ENCODE measurements around the gene FBXO7.
A peak's percentile ranks its signal among the peaks of the same experiment; 100 is the strongest.
"Not testable (repeated sequence)": the region's sequence is repeated elsewhere in the genome, so short reads cannot be mapped to it uniquely, and the experiment has no call there.

The FBXO7 gene

DNA sequence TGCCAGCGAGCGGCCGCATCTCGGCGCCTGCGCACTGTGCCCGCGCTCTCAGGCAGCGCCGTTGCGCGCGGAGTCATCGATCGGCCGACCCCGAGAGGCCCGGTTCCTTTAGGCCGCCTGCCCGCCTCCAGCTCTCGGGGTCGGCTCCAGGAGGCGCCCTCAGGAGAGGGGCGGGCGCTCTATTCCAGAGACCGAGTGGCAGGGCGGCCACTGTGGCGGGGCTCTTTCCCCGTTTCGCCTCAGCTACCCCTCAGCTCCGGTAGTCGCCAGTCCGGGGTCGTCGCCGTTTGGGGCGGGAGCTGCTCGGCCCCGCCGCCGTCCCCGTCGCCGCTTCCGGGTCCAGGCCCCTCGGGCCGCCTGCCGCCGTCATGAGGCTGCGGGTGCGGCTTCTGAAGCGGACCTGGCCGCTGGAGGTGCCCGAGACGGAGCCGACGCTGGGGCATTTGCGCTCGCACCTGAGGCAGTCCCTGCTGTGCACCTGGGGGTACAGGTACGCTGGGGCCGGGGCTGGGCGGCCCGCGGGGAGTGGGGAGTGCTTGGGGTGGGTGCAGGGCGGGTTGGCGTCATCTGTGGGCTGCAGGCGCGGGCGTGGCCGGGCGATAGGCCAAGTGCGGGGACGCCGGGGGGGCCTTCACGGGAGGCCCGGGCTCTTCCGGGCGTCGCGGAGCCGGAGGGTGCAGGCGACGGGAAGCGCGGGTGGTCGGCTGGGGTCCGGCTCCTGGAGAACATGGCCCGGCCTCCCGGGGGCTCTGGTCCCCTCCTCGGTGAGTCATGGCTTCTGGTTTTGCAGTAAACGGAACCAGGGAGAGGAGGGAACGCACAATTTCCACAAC lies at the start of gene FBXO7:
TSS of gene FBXO7 (plus strand) at position 177 of the 833 bp plus-strand sequence. CDS start at position 369, 192 bp downstream.
- peak; percentile 87 to 92 for DNase-seq

DNA sequence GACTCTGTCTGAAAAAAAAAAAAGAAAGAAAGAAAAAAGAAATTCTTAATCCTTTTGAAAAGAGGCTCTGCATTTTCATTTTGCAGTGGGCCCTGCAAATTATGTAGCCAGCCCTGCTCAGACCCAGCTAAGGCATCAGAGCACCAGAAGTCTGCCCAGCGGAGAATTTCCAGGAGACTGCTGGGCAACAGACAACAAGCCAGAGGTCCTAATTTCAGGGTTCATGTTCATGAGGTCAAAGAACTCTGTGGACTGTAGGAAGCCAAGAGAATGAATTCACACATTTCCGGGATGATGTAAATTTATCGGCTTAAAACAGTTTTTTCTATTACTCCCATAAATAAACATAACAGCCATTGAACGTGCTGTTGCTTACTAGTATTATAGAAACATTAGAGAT lies 47.7 kb upstream of the FBXO7 start:
- no peak for DNase-seq

DNA sequence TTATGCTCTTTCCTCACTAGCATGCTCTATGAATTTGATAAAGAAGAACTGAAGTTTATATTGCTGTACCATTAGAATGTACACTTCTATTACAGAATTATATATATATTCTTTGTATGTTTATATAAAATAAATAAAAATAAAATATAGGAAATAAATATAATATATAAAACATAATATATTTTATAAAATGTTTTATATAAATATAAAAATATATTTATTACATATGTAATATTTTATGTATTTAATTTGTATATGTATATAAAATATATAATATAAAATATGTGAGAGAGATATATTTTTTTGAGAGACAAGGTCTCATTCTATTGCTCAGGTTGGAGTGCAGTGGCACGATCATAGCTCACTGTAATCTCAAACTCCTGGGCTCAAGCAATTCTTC lies 44.3 kb upstream of the FBXO7 start:
- no peak for DNase-seq

GRCh38 chr22:32444068-32444467 lies 30.5 kb upstream of the FBXO7 start:
- peak in 1 of 2 experiments; percentile 17 for DNase-seq

DNA sequence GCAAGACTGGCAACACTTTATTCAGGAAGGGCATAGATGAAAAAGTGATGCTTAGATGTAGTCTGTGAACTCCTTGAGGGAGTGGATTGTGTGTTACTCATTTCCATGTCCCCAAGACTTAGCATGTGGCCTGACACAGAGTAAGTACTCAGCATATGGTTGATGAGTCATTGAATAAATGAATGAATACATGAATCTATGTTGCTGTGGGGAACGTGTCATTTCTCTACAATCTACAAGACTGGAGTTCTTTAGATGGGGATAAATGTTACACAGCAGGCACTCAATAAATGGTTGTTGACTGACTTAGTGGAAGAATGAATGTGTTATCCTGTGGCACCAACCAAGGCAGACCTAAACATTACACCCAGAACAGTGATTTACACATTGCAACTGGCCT lies 28.3 kb upstream of the FBXO7 start:
- no peak for DNase-seq

GRCh38 chr22:32448980-32449379 lies 25.6 kb upstream of the FBXO7 start:
- no peak for DNase-seq

DNA sequence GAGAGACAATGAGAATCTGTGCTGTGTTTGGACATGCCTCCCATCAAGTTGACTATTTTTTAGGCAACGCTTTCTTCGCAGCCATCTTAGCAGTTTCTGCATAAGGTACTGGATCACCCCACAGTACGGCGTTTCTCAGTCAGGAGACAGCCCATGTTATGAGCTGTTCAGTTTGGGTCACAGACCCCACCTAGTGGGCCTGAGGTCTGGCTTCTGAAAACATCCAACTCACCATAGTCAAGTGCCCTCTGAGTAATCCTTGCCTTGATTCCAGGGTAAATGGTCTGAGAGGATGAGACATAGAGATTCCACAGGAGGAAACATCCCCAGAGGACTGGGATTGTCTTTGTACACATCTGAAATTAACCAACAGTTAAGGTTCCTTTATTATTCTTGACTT lies 17.6 kb upstream of the FBXO7 start:
- no peak for DNase-seq

DNA sequence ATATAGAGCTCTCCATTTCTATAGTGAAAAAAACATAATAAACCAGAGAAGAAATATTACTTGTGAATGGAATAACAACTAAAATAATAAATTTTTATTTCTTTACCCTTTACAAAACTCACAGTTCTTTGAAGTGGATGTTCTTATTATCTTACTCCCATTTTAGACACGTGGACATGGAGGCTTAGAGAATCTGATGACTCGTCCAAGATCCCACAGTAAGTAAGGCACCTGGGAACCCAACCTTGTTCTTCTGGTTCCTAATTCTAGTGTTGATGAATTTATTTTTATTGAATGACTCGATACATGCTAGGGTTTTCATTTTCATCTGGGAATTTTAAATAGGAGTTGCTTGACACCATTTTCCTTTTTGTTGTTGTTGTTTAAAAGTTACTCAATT lies 12.2 kb upstream of the FBXO7 start:
- DNase-seq = no peak

DNA sequence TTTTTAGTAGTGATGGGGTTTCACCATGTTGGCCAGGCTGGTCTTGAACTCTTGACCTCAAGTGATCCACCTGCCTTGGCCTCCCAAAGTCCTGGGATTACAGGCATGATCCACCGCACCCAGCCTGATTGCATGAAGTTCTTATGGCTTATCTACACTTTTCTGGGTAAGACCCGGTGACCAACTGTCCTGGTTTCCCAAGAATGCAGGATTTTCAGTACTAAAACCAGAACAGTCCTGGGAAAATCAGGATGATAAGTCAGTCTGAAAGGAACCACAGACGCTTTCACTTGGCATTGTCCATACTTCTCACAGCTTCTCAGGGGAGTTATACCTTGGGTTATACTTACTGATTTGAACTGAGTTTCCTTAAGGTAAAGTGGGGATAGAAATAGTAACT lies 8.9 kb upstream of the FBXO7 start:
- no peak for DNase-seq

- no peak for DNase-seq
Observed at GRCh38 chr22:32466496-32466895, 8.1 kb upstream of the FBXO7 start.

DNA sequence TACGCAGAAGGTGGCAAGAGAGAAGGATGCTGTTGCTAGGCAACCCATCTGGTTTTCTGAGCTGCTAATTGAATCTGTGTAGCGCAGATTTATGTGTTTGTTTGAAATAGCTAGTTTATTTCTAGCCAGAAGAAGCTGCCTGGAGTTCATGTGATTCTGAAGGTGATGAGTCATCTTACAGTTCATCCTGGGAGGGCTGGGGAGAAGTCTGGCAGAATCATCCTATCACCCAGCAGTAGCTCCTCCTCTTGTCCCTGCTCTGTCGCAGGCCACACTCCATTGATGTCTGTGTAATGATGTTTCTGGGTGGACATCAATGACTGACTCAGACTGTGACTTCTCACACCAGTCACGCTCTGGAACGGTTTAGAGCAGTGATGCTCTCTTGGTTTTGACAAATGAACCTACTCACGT lies 4.8 kb upstream of the FBXO7 start:
- DNase-seq = no peak

- peak; percentile 57 to 61 for DNase-seq
Observed at GRCh38 chr22:32473388-32473952, 1.1 kb upstream of the FBXO7 start.

DNA sequence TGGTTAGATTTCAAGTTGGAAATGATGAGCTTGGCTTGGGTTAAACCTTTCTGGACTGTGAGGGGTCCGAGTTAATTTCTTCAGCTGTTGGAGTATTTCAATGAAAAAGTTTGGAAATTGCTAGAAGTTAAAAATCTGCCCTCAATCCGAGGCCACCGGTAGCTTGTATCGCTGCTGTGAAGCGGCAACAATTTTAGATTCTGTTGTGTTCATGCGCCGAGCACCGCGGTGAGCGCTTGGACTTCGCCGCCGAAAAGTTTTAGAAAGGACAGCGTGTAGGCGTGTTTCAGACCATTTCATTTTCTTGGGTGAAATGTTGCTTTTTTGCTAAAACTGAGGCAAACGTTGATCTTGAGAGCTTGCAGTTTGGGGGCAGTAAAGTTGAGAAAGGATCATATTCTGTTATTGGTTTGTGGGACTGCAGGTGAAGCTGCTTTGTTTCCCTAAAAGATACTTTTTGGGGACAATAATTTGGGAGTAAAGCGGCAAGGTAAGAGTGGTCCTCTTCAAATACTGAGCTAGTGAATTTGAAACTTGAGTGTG lies 928 bp downstream of the FBXO7 start:
- DNase-seq = peak in 1 of 2 experiments; percentile 52

DNA sequence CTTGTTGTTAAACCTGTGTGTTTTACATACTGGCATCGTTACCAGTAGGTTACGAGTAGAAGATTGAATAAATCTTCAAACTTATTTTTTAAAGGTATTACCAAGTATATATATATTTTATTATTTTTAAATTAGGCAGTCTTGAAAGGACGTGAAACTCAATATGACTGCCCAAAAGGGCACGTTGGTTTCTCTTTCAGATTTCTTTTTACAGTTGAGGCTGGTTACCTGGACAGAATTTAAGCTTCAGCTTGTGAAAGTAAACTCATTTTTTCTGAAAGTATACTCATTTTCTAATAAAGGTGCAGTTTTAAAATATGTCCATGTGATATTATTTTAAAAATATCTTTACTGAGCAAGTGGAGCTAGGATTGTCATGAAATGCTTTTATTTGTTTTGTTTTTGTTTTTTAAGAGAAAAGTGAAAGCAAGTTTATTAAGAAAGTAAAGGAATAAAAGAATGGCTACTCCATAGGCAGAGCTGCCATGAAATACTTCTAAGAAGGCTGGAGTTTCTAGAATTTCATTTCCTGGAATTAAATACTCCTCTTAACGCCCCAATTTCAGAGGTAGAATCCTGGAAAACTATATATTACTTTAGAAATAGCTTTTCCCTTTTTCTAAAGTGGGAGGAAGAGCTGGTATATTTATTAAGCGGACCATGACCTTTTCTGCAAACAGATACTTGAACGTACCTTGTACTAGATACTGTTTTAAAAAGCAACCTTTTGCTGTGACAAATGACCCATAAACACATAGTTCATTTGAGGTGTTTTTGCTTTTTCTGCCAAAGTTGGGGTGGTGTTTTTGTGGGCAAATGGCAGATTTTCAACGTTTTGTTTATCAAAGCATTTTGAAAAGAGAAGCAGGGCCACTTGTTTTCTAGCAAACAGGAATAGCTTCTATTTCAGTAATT lies 1.9 kb downstream of the FBXO7 start:
- DNase-seq = no peak

GRCh38 chr22:32477596-32477995 lies 3.0 kb downstream of the FBXO7 start:
- no peak for DNase-seq

- DNase-seq = not testable (repeated sequence)
Observed at GRCh38 chr22:32478552-32478951, 3.9 kb downstream of the FBXO7 start.

- no peak for DNase-seq
Observed at GRCh38 chr22:32478994-32479393, 4.4 kb downstream of the FBXO7 start.

GRCh38 chr22:32480238-32480637 lies 5.6 kb downstream of the FBXO7 start:
- peak; percentile 28 to 41 for DNase-seq

GRCh38 chr22:32482708-32483107 lies 8.1 kb downstream of the FBXO7 start:
- peak; percentile 31 to 35 for DNase-seq

DNA sequence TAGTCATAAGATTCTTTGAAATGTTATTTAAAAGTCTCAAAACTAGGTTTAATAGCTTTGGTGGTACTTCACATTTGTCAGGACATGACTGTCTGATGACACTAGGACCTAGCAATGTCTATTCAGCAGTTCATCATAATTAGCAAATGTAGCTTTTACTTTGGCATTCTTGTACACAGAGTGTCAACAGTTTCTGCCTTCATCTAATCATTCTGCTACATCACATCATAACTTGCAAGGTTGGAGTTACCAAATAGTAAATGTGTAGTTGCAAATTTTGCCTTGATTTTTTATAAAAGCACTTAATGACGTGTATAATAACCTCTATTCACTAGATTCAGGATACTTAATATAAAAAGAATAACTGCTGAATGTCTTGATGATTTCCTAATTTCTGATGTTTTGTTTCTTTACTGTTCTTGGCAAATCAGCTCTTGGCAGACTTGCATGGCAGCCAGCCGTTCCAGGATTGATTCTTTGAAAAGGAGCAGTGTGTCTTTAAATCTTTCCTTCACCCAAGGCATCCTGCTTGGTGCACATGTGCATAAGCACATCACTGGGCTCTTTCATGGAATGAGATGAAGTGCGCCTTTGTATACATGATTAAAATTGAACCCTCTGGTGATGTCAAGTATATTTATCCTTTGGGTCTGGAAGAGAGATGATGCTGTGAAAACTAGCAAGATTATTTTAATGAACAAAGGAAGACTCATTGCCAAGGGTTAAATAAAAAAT lies 12.2 kb downstream of the FBXO7 start:
- no peak for DNase-seq

DNA sequence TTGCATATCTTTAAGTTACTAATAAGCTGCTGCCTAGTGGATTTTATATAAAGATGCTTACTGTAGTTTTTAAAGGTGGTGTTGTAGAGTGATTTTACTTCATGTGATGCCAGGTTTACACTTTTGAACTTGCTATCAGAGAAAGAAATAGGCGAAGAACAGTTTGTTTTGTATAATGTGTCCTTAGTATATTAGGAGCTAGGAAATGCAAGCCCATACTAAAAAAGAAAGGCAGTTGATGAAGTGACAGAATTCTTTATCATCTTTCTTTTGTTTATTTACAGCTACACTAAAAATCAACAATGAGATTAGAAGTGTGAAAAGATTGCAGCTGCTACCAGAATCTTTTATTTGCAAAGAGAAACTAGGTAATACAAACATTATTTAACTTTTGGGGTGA lies 12.8 kb downstream of the FBXO7 start:
- DNase-seq = no peak

DNA sequence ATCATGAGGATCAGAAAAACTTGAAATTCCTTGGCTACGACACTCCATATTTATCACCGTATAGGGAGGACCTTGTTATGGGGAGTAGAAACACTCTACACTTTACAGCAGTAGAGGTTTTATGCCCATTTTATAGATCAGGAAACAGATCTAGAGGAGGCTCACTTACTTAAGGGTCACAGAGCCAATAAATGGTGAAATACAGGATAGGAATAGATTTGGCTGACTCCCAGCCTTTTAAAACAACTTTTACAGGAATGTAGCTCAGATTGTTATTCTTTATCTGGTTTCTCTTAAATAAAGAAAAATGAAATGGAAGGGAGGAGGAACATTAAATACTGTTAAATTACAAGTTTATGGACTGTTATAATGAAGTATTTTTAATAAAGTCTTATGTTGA lies 14.8 kb downstream of the FBXO7 start:
- no peak for DNase-seq

Data from activated T-cell treated with anti-CD3 and anti-CD28 coated beads, Interleukin-2, amount 50 U/mL, for 48 hours (primary cell).